HCT116 (cell line): ENCODE data around the gene FRMD4A. TPM values are rescaled to one million over a fixed set of nuclear protein-coding genes. Genes with fewer than 3 reads are reported as not detected.

Source experiments
- ATAC-seq: fragments of 200-7000 bp; cut with Tn5 transposase; 2 replicates; pipeline ENCODE4 v1.9.1; 2020; ENCODE audit warnings: mild to moderate bottlenecking, moderate library complexity
- BruUV-seq: library from RNA; stranded (reverse); fragments of 400-500 nt; replicated peaks from 2 replicates; lab custom pipeline; 2021; lab: Mats Ljungman, UMichigan
- CTCF ChIA-PET: fragments of 300-600 bp; sonication (Branson Sonifier 250); formaldehyde crosslinking; loops from one replicate; lab custom pipeline; 2021; ENCODE audit warnings: antibody characterized with exemption; lab: Charles Lee
- POLR2A ChIA-PET: fragments of 300-600, 350-600 bp; sonication (Branson Sonifier 250); formaldehyde crosslinking; loops from one replicate; lab custom pipeline; 2021; ENCODE audit warnings: antibody characterized with exemption; lab: Charles Lee
- RAD21 ChIA-PET, 2 experiments: fragments of 300-600 bp; sonication (Branson Sonifier 250); formaldehyde crosslinking; loops; one replicate each; lab custom pipeline; 2023; ENCODE audit warnings: low total read pairs in 2 of 2; ENCODE audit not compliant: uncharacterized antibody in 2 of 2, unreplicated experiment in 2 of 2, low non-redundant PET in 1 of 2; lab: Charles Lee
- DNase-seq: peaks from one replicate; pipeline ENCODE4 v3.0.0-alpha.2; 2010; ENCODE audit warnings: low read depth, low spot score
- H2AFZ ChIP-seq: fragments of 200-600 bp; shearing (Covaris generic), sonication (generic); 2 replicates; pipeline ENCODE4 v1.6.1; 2017; ENCODE audit warnings: low read depth, mixed run types, mixed read lengths, antibody characterized with exemption, low read length; ENCODE audit not compliant: poor library complexity, severe bottlenecking
- H3K27ac ChIP-seq: 2 replicates; pipeline ENCODE4 v1.5.1; 2012; ENCODE audit warnings: low read depth, low read length
- H3K27me3 ChIP-seq: fragments of 200-600 bp; sonication (generic); 2 replicates; pipeline ENCODE4 v1.6.1; 2016; ENCODE audit warnings: mixed run types, low read length, mixed read lengths; ENCODE audit not compliant: insufficient read depth
- H3K36me3 ChIP-seq, 2 experiments: fragments of 200-500 bp in 1 of 2; fragments of 200-600 bp in 1 of 2; sonication (Bioruptor generic) in 1 of 2; sonication (generic) in 1 of 2; 2 replicates each; pipeline versions ENCODE4 v1.5.1 to v1.6.1; 2014 to 2016; ENCODE audit warnings: low read length in 2 of 2, inconsistent platforms in 1 of 2, mixed read lengths in 1 of 2, mixed run types in 1 of 2; ENCODE audit not compliant: insufficient read depth in 2 of 2, control insufficient read depth in 1 of 2
- H3K4me1 ChIP-seq, 2 experiments: fragments of 200-600 bp in 1 of 2; sonication (generic) in 1 of 2; 2 replicates each; pipeline versions ENCODE4 v1.5.1 to v1.6.1; 2012 to 2017; ENCODE audit warnings: low read length in 2 of 2, inconsistent platforms in 1 of 2, mild to moderate bottlenecking in 1 of 2, mixed read lengths in 1 of 2, mixed run types in 1 of 2, moderate library complexity in 1 of 2; ENCODE audit not compliant: insufficient read depth in 2 of 2, control insufficient read depth in 1 of 2
- H3K4me2 ChIP-seq: fragments of 200-600 bp; sonication (generic); 2 replicates; pipeline ENCODE4 v1.6.1; 2017; ENCODE audit warnings: mixed run types, low read length, mixed read lengths
- H3K4me3 ChIP-seq, 2 experiments: fragments of 200-600 bp in 1 of 2; sonication (generic) in 1 of 2; replicated peaks in 1 of 2; 2 replicates each; pipeline ENCODE4 v1.5.1; 2011 to 2016; ENCODE audit warnings: low read length in 2 of 2, control low read depth in 1 of 2, low read depth in 1 of 2, mild to moderate bottlenecking in 1 of 2, mixed read lengths in 1 of 2, mixed run types in 1 of 2
- H3K79me2 ChIP-seq: fragments of 200-600 bp; sonication (generic); 2 replicates; pipeline ENCODE4 v1.6.1; 2017; ENCODE audit warnings: mild to moderate bottlenecking, mixed run types, low read length, moderate library complexity, mixed read lengths; ENCODE audit not compliant: insufficient read depth
- H3K9ac ChIP-seq: fragments of 200-600 bp; sonication (generic); 2 replicates; pipeline ENCODE4 v1.6.1; 2016; ENCODE audit warnings: low read length, mixed read lengths
- H3K9me2 ChIP-seq: fragments of 200-600 bp; sonication (generic), shearing (Covaris generic); 2 replicates; pipeline ENCODE4 v1.6.1; 2017; ENCODE audit warnings: mixed run types, mild to moderate bottlenecking, moderate library complexity; ENCODE audit not compliant: insufficient read depth
- H3K9me3 ChIP-seq, 2 experiments: fragments of 200-500 bp in 1 of 2; fragments of 200-600 bp in 1 of 2; sonication (Bioruptor generic) in 1 of 2; sonication (generic) in 1 of 2; 2 replicates each; pipeline ENCODE4 v1.6.1; 2014 to 2017; ENCODE audit warnings: low read length in 2 of 2, mixed read lengths in 2 of 2, inconsistent platforms in 1 of 2, low read depth in 1 of 2, mild to moderate bottlenecking in 1 of 2, mixed run types in 1 of 2, moderate library complexity in 1 of 2; ENCODE audit not compliant: control insufficient read depth in 1 of 2, insufficient read depth in 1 of 2
- H4K20me1 ChIP-seq: fragments of 200-600 bp; sonication (generic), shearing (Covaris generic); 2 replicates; pipeline ENCODE4 v1.6.1; 2017; ENCODE audit warnings: mixed run types, mild to moderate bottlenecking, moderate library complexity; ENCODE audit not compliant: insufficient read depth
- ATF3 ChIP-seq: IDR thresholded peaks from 2 replicates; pipeline ENCODE4 v1.6.1; 2012
- CBX3 ChIP-seq: IDR thresholded peaks from 2 replicates; pipeline ENCODE4 v1.6.1; 2012; ENCODE audit warnings: low read depth
- EGR1 ChIP-seq: IDR thresholded peaks from 2 replicates; pipeline ENCODE4 v1.6.1; 2012; ENCODE audit warnings: low read depth
- ELF1 ChIP-seq: IDR thresholded peaks from 2 replicates; pipeline ENCODE4 v1.6.1; 2012; ENCODE audit warnings: low read depth, borderline replicate concordance
- EZH2phosphoT487 ChIP-seq: fragments of 200-600 bp; IDR thresholded peaks from 2 replicates; pipeline ENCODE4 v1.6.1; 2018; ENCODE audit warnings: antibody characterized with exemption, borderline replicate concordance
- JUND ChIP-seq: IDR thresholded peaks from 2 replicates; pipeline ENCODE4 v1.6.1; 2012
- MAX ChIP-seq: IDR thresholded peaks from 2 replicates; pipeline ENCODE4 v1.6.1; 2012
- RAD21 ChIP-seq: IDR thresholded peaks from 2 replicates; pipeline ENCODE4 v1.6.1; 2012; ENCODE audit warnings: low read depth, mild to moderate bottlenecking
- SRF ChIP-seq: IDR thresholded peaks from 2 replicates; pipeline ENCODE4 v1.6.1; 2012; ENCODE audit warnings: low read depth
- TCF7L2 ChIP-seq: IDR thresholded peaks from 2 replicates; pipeline ENCODE4 v1.7.0; 2011; ENCODE audit warnings: borderline replicate concordance, inconsistent platforms; ENCODE audit not compliant: insufficient read depth, insufficient read length; ENCODE audit errors: extremely low read depth
- YY1 ChIP-seq: IDR thresholded peaks from 2 replicates; pipeline ENCODE4 v1.6.1; 2011; ENCODE audit warnings: low read length, low read depth, moderate library complexity, mild to moderate bottlenecking; ENCODE audit not compliant: insufficient replicate concordance; ENCODE audit errors: extremely low read depth
- ZFX ChIP-seq: fragments of 450-650 bp; IDR thresholded peaks from 2 replicates; pipeline ENCODE4 v1.6.1; 2017
- intact Hi-C: fragments of 100-400 bp; cut with micrococcal nuclease; formaldehyde crosslinking; loops from 2 replicates; pipeline ENCODE4 v1.10.0; 2022
- total RNA-seq: library from RNA; stranded (reverse); gene quantifications from one replicate; pipeline ENCODE4 v1.2.1, GENCODE V29; 2021; ENCODE audit not compliant: unreplicated experiment
- TF ChIP-seq, protein P1 (sequence below): IDR thresholded peaks from 2 replicates; pipeline ENCODE4 v1.6.1; 2012; ENCODE audit warnings: low read depth

FRMD4A gene
- total RNA-seq, 1 experiment from 2014 or later, result 0.20 TPM

DNA sequence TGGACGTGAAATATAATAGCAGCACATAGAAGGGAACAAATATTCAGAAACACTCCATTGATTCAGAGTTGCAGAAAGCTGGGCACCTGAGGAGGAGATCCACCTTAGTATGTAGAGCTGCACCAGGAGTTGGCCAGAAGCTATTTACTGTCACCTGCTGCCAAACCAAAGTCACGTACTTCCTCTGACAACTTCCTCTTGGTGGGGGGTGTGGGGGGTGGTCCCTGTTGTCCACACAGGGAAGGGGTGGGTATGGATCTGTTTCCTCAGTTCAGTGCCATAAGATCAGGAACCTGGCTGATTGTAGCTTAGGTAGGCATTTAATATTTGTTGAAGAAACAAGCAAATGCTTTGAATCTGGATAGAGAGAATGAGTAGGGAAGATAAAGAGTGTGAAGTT is 264.6 kb downstream of the FRMD4A start:
- intact Hi-C loops, result no loop called here
- DNase-seq (no peak), ATAC-seq (no peak)
- no peak overlapping the region for H3K4me2 ChIP-seq
- H3K27ac ChIP-seq, result no peak overlapping the region
- BruUV-seq, result no TSS peak
- no peaks in the 10 kb centered on the region for H3K36me3 ChIP-seq
- H3K9me2 ChIP-seq, result no peaks in the 10 kb centered on the region
- no peak overlapping the region for H2AFZ ChIP-seq
- ChIA-PET RAD21 (interaction anchor here in 1 of 2 experiments (0.7 kb wide), 1 partner anchor 26 kb away, joined by 3 read pairs; no protein-coding TSS in a partner anchor), CTCF (no interaction called here), POLR2A (no interaction called here)
- no peaks in the 10 kb centered on the region for H3K9me3 ChIP-seq
- H3K4me1 ChIP-seq, result no peaks in the 10 kb centered on the region
- no peak overlapping the region for H3K4me3 ChIP-seq
- H4K20me1 ChIP-seq, result no peaks in the 10 kb centered on the region
- no peak overlapping the region for H3K9ac ChIP-seq
- TF ChIP-seq ZFX, result no peak
- TF ChIP-seq CBX3, result no peak
- no peak for TF ChIP-seq EGR1
- TF ChIP-seq RAD21, result no peak
- no peak for TF ChIP-seq YY1
- no peak for TF ChIP-seq TCF7L2
- TF ChIP-seq ELF1, result no peak
- no peak for TF ChIP-seq SRF
- TF ChIP-seq JUND, result no peak
- H3K79me2 ChIP-seq, result no peaks in the 10 kb centered on the region
- H3K27me3 ChIP-seq, result peaks cover 47% of the 10 kb centered on the region

- RAD21 ChIA-PET, result interaction anchor here in 1 of 2 experiments (0.6 kb wide), 1 partner anchor 404 kb away, joined by 6 read pairs; no protein-coding TSS in a partner anchor
- intact Hi-C loops, result no loop called here
Observed at GRCh38 chr10:14063531-14064285, 267.0 kb downstream of the FRMD4A start.

More at GRCh38 chr10:14063531-14064285, 267.0 kb downstream of the FRMD4A start:
- H2AFZ ChIP-seq, result no peak overlapping the region
- no peaks in the 10 kb centered on the region for H3K36me3 ChIP-seq
- no peak for ATAC-seq
- no peaks in the 10 kb centered on the region for H3K4me1 ChIP-seq
- no peak overlapping the region for H3K27ac ChIP-seq
- H3K9me3 ChIP-seq, result no peaks in the 10 kb centered on the region
- TF ChIP-seq, protein P1, sequence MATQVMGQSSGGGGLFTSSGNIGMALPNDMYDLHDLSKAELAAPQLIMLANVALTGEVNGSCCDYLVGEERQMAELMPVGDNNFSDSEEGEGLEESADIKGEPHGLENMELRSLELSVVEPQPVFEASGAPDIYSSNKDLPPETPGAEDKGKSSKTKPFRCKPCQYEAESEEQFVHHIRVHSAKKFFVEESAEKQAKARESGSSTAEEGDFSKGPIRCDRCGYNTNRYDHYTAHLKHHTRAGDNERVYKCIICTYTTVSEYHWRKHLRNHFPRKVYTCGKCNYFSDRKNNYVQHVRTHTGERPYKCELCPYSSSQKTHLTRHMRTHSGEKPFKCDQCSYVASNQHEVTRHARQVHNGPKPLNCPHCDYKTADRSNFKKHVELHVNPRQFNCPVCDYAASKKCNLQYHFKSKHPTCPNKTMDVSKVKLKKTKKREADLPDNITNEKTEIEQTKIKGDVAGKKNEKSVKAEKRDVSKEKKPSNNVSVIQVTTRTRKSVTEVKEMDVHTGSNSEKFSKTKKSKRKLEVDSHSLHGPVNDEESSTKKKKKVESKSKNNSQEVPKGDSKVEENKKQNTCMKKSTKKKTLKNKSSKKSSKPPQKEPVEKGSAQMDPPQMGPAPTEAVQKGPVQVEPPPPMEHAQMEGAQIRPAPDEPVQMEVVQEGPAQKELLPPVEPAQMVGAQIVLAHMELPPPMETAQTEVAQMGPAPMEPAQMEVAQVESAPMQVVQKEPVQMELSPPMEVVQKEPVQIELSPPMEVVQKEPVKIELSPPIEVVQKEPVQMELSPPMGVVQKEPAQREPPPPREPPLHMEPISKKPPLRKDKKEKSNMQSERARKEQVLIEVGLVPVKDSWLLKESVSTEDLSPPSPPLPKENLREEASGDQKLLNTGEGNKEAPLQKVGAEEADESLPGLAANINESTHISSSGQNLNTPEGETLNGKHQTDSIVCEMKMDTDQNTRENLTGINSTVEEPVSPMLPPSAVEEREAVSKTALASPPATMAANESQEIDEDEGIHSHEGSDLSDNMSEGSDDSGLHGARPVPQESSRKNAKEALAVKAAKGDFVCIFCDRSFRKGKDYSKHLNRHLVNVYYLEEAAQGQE, result no peak
- TF ChIP-seq CBX3 (no peak), ELF1 (no peak), YY1 (no peak), TCF7L2 (no peak), ATF3 (no peak), MAX (no peak), ZFX (no peak), EZH2phosphoT487 (no peak)
- TF ChIP-seq, all 23 proteins: peak for 0
- POLR2A ChIA-PET, result no interaction called here
- BruUV-seq, result no TSS peak
- Histone ChIP-seq H3K27me3 (peaks cover 35% of the 10 kb centered on the region), H3K4me2 (no peak overlapping the region), H3K9me2 (no peaks in the 10 kb centered on the region), H3K79me2 (no peaks in the 10 kb centered on the region), H3K9ac (no peak overlapping the region), H3K4me3 (no peak overlapping the region), H4K20me1 (no peaks in the 10 kb centered on the region)
- CTCF ChIA-PET, result interaction anchor here (0.7 to 1.2 kb wide), 2 partner anchors 12 to 31 kb away, joined by 3 to 5 read pairs; no protein-coding TSS in a partner anchor
- no peak for DNase-seq
